Thoracic aorta (tissue), 2 donors: ENCODE results near the gene TRAF6. TPM values are rescaled to one million over a fixed set of nuclear protein-coding genes. Genes with fewer than 3 reads are reported as not detected.
"Not testable (repeated sequence)": the region's sequence is repeated elsewhere in the genome, so short reads cannot be mapped to it uniquely, and the experiment has no call there.

Experiments
- ATAC-seq: fragments of 150-250 bp; one replicate; pipeline ENCODE4 v1.8.0; 2017; ENCODE audit warnings: low read depth; ENCODE audit not compliant: insufficient number of reproducible peaks, low FRiP score
- DNase-seq: peaks from one replicate; pipeline ENCODE4 v3.0.0-alpha.2; 2020; ENCODE audit warnings: low spot score
- H3K27ac ChIP-seq, 2 donors: fragments of 200-600 bp; sonication (generic); 1 replicate in 1 of 2; 2 replicates in 1 of 2; pipeline ENCODE4 v1.5.1; 2016; ENCODE audit warnings: mild to moderate bottlenecking in 2 of 2, moderate library complexity in 2 of 2
- H3K27me3 ChIP-seq: fragments of 200-600 bp; sonication (generic); replicated peaks from 2 replicates; pipeline ENCODE4 v1.6.0; 2016; ENCODE audit warnings: mild to moderate bottlenecking; ENCODE audit not compliant: insufficient read depth
- H3K36me3 ChIP-seq: fragments of 200-600 bp; sonication (generic); one replicate; pipeline ENCODE4 v1.5.1; 2016
- H3K4me1 ChIP-seq, 2 donors: fragments of 200-600 bp; sonication (generic); 1 replicate in 1 of 2; 2 replicates in 1 of 2; pipeline versions ENCODE4 v1.5.1 to v1.6.0; 2016; ENCODE audit warnings: low read depth in 2 of 2, mild to moderate bottlenecking in 1 of 2; ENCODE audit not compliant: control insufficient read depth in 1 of 2
- H3K4me3 ChIP-seq: fragments of 200-600 bp; sonication (generic); 2 replicates; pipeline ENCODE4 v1.5.1; 2016; ENCODE audit warnings: mild to moderate bottlenecking
- H3K9me3 ChIP-seq: fragments of 200-600 bp; sonication (generic); 2 replicates; pipeline ENCODE4 v1.5.1; 2016
- CTCF ChIP-seq: fragments of 200-600 bp; sonication (generic); IDR thresholded peaks from one replicate; pipeline ENCODE4 v1.5.1; 2019; ENCODE audit warnings: antibody characterized with exemption
- total RNA-seq, 2 donors: library from RNA; depleted of rRNA; stranded (reverse); fragments of >200 nt; gene quantifications; one replicate each; pipeline versions ENCODE4 v1.1.0 to v1.2.3, GENCODE V29; 2016

The TRAF6 gene
- total RNA-seq = 10 to 100 TPM; 18.0 to 18.3 TPM

- no peaks in the 10 kb centered on the region for H3K36me3 ChIP-seq
- DNase-seq (peak; percentile 49), ATAC-seq (peak; percentile 94)
- peak within 1 kb of the TSS; percentile 84 for H3K27ac ChIP-seq
- no peaks in the 10 kb centered on the region for H3K9me3 ChIP-seq
- peak within 1 kb of the TSS; percentile 80 for H3K4me3 ChIP-seq
- no peaks in the 10 kb centered on the region for H3K27me3 ChIP-seq
- H3K4me1 ChIP-seq = peaks cover 4 to 15% of the 10 kb centered on the region in 2 donors
- peak; percentile 94 for TF ChIP-seq CTCF
Observed at GRCh38 chr11:36509694-36510593, at the start of gene TRAF6. TRAF6 (minus strand) TSS chr11:36510272; CDS start chr11:36501515, 8,757 bp downstream.

GRCh38 chr11:36558571-36559413 lies 48.7 kb upstream of the TRAF6 start:
- Histone ChIP-seq H3K4me1 (no peaks in the 10 kb centered on the region), H3K27ac (no peak overlapping the region), H3K27me3 (no peaks in the 10 kb centered on the region), H3K4me3 (no peak overlapping the region), H3K36me3 (no peaks in the 10 kb centered on the region), H3K9me3 (peaks cover 2% of the 10 kb centered on the region)
- ATAC-seq (no peak), DNase-seq (no peak)
- TF ChIP-seq CTCF = no peak

- no peak for TF ChIP-seq CTCF
- ATAC-seq (no peak), DNase-seq (no peak)
- no peaks in the 10 kb centered on the region for H3K27me3 ChIP-seq
- H3K27ac ChIP-seq = no peak overlapping the region
- no peaks in the 10 kb centered on the region for H3K36me3 ChIP-seq
- H3K4me1 ChIP-seq = no peaks in the 10 kb centered on the region
- peaks cover 2% of the 10 kb centered on the region for H3K9me3 ChIP-seq
- no peak overlapping the region for H3K4me3 ChIP-seq
Observed at GRCh38 chr11:36557991-36558390, 47.9 kb upstream of the TRAF6 start.

GRCh38 chr11:36557390-36557789 lies 47.3 kb upstream of the TRAF6 start:
- not testable (repeated sequence) for H3K27ac ChIP-seq, H3K4me1 ChIP-seq, ATAC-seq, H3K9me3 ChIP-seq, H3K4me3 ChIP-seq, H3K36me3 ChIP-seq, DNase-seq, H3K27me3 ChIP-seq

GRCh38 chr11:36550385-36551115 lies 40.5 kb upstream of the TRAF6 start:
- ATAC-seq (no peak), DNase-seq (no peak)
- H3K9me3 ChIP-seq = no peaks in the 10 kb centered on the region
- no peaks in the 10 kb centered on the region for H3K27me3 ChIP-seq
- H3K4me3 ChIP-seq = no peak overlapping the region
- no peaks in the 10 kb centered on the region for H3K36me3 ChIP-seq
- H3K4me1 ChIP-seq = no peaks in the 10 kb centered on the region
- H3K27ac ChIP-seq = no peak overlapping the region
- no peak for TF ChIP-seq CTCF
